ENCODE data around the gene JAZF1. TPM values are rescaled to one million over a fixed set of nuclear protein-coding genes. Genes with fewer than 3 reads are reported as not detected.

JAZF1 gene
- total RNA-seq, 1 donor from 2014 or later, result 3.9 TPM

GRCh38 chr7:27810186-27810585, 370.4 kb downstream of the JAZF1 start:
- no peak for DNase-seq (ENCODE audit: low spot score)
- intact Hi-C loops (cut with micrococcal nuclease), result no loop called here
- Mint-ChIP-seq H3K4me3 (ENCODE audit: low read depth) (no peak overlapping the region), H3K4me1 (ENCODE audit: low read depth) (no peaks in the 10 kb centered on the region), H3K27me3 (ENCODE audit: low read depth) (no peaks in the 10 kb centered on the region), H3K9me3 (no peaks in the 10 kb centered on the region), H3K27ac (no peak overlapping the region), H3K36me3 (ENCODE audit: low read depth) (peaks cover 26% of the 10 kb centered on the region)

- H3K4me3 Mint-ChIP-seq (ENCODE audit: low read depth), result no peak overlapping the region
- H3K36me3 Mint-ChIP-seq (ENCODE audit: low read depth), result peaks cover 13% of the 10 kb centered on the region
- no peak for DNase-seq (ENCODE audit: low spot score)
- H3K4me1 Mint-ChIP-seq (ENCODE audit: low read depth), result no peaks in the 10 kb centered on the region
- H3K9me3 Mint-ChIP-seq, result no peaks in the 10 kb centered on the region
- intact Hi-C loops (cut with micrococcal nuclease), result no loop called here
- H3K27ac Mint-ChIP-seq, result no peak overlapping the region
- no peaks in the 10 kb centered on the region for H3K27me3 Mint-ChIP-seq (ENCODE audit: low read depth)
Observed at GRCh38 chr7:27808626-27809025, 372.0 kb downstream of the JAZF1 start.

- H3K27me3 Mint-ChIP-seq (ENCODE audit: low read depth), result no peaks in the 10 kb centered on the region
- H3K36me3 Mint-ChIP-seq (ENCODE audit: low read depth), result peaks cover 21% of the 10 kb centered on the region
- intact Hi-C loops (cut with micrococcal nuclease), result no loop called here
- H3K9me3 Mint-ChIP-seq, result no peaks in the 10 kb centered on the region
- H3K27ac Mint-ChIP-seq, result no peak overlapping the region
- no peak overlapping the region for H3K4me3 Mint-ChIP-seq (ENCODE audit: low read depth)
- H3K4me1 Mint-ChIP-seq (ENCODE audit: low read depth), result no peaks in the 10 kb centered on the region
- no peak for DNase-seq (ENCODE audit: low spot score)
Observed at GRCh38 chr7:27804139-27804538, 376.5 kb downstream of the JAZF1 start.

DNA sequence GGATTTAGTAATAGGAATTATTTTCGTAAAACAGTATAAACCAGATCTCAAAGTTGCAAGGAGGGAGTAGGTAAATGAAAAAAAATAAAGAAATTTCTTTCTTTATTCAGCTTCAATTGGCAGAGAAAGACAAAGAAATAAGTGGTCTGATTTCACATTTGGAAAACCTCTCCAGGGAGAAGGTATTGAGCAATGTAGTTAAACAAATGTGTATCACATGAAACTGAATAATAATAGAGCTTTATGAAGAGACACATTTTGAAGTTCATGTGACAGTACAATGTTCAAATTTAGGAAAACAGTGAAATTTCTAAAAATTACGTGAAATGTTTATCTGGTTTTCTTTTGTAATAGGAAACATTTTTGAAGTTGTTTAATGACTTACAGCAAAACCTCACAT, 377.6 kb downstream of the JAZF1 start:
- Mint-ChIP-seq H3K9me3 (no peaks in the 10 kb centered on the region), H3K27ac (no peak overlapping the region), H3K36me3 (ENCODE audit: low read depth) (peaks cover 27% of the 10 kb centered on the region), H3K4me3 (ENCODE audit: low read depth) (no peak overlapping the region), H3K4me1 (ENCODE audit: low read depth) (no peaks in the 10 kb centered on the region), H3K27me3 (ENCODE audit: low read depth) (no peaks in the 10 kb centered on the region)
- no peak for DNase-seq (ENCODE audit: low spot score)
- intact Hi-C loops (cut with micrococcal nuclease), result no loop called here

DNA sequence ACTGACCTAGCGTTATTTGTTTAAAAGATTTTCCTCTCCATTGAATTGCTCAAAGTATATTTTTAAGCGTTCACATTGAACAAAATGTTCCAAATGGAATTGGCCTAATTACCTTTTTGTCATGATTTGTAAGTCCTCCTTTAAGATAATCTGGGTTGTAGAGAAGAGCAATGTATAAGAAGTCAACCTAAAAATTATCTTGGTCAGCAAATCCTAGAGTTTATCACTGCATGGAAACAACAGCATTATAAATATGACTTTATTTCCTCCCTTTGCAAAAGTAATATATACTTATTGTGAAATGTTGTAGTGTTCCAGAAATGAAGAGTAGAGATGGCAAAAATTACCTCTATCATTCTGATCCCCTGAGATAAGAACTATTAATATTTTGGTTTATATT, 381.4 kb downstream of the JAZF1 start:
- no peak overlapping the region for H3K27ac Mint-ChIP-seq
- peaks cover 43% of the 10 kb centered on the region for H3K36me3 Mint-ChIP-seq (ENCODE audit: low read depth)
- no peaks in the 10 kb centered on the region for H3K27me3 Mint-ChIP-seq (ENCODE audit: low read depth)
- no peak overlapping the region for H3K4me3 Mint-ChIP-seq (ENCODE audit: low read depth)
- DNase-seq (ENCODE audit: low spot score), result no peak
- H3K4me1 Mint-ChIP-seq (ENCODE audit: low read depth), result no peaks in the 10 kb centered on the region
- intact Hi-C loops (cut with micrococcal nuclease), result no loop called here
- no peaks in the 10 kb centered on the region for H3K9me3 Mint-ChIP-seq

DNA sequence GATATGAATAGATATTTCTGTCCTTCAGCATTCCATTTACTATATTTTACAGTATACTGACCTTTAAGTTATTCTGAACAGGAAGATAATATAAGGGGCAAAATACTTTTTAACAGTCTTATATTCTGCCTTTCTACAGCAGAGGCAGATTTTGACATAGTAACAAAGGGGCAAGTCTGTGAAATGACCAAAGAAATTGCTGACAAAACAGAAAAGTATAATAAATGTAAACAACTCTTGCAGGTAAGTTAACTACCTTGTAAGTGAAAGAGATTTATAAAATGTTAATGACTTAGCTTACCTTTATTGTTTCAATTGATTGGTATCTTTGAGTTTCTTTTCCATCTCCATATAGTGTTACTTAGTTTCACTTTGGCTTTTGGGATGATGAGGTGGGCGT, 384.6 kb downstream of the JAZF1 start:
- Mint-ChIP-seq H3K36me3 (ENCODE audit: low read depth) (peaks cover 52% of the 10 kb centered on the region), H3K9me3 (no peaks in the 10 kb centered on the region), H3K27ac (no peak overlapping the region), H3K4me1 (ENCODE audit: low read depth) (no peaks in the 10 kb centered on the region), H3K4me3 (ENCODE audit: low read depth) (no peak overlapping the region), H3K27me3 (ENCODE audit: low read depth) (no peaks in the 10 kb centered on the region)
- intact Hi-C loops (cut with micrococcal nuclease), result no loop called here
- DNase-seq (ENCODE audit: low spot score), result no peak

GRCh38 chr7:27793780-27794179, 386.8 kb downstream of the JAZF1 start:
- Mint-ChIP-seq H3K36me3 (ENCODE audit: low read depth) (peaks cover 52% of the 10 kb centered on the region), H3K9me3 (no peaks in the 10 kb centered on the region), H3K27ac (no peak overlapping the region)

DNA sequence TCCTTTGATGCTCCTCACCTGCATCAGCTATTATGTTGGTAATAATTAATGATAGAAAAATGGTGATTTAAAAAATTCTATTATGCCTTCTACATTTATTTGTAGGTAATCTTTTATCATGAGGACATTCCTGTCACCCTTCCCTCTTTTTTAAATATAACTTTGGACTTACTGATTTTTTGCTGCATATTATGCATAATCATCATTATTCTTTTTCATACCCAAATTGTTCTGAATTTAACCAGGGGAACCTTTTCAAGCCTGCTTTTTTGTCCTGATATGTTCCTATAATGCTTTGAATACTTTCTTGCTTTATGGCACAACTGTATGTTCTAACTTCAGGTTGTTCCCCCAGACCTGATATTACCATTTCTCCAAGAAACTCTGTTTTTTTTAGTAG, 392.2 kb downstream of the JAZF1 start:
- H3K36me3 Mint-ChIP-seq (ENCODE audit: low read depth), result peaks cover 56% of the 10 kb centered on the region
- intact Hi-C loops (cut with micrococcal nuclease), result loop anchor here (10.0 kb wide), 2 partner anchors 116 to 594 kb away; no protein-coding TSS in a partner anchor
- H3K27me3 Mint-ChIP-seq (ENCODE audit: low read depth), result no peaks in the 10 kb centered on the region
- H3K4me1 Mint-ChIP-seq (ENCODE audit: low read depth), result peaks cover 7% of the 10 kb centered on the region
- H3K27ac Mint-ChIP-seq, result no peak overlapping the region
- DNase-seq (ENCODE audit: low spot score), result no peak
- no peak overlapping the region for H3K4me3 Mint-ChIP-seq (ENCODE audit: low read depth)
- H3K9me3 Mint-ChIP-seq, result no peaks in the 10 kb centered on the region

More at GRCh38 chr7:27793780-27794179, 386.8 kb downstream of the JAZF1 start:
- Mint-ChIP-seq H3K4me3 (ENCODE audit: low read depth) (no peak overlapping the region), H3K27me3 (ENCODE audit: low read depth) (no peaks in the 10 kb centered on the region), H3K4me1 (ENCODE audit: low read depth) (peaks cover 2% of the 10 kb centered on the region)
- DNase-seq (ENCODE audit: low spot score), result no peak
- intact Hi-C loops (cut with micrococcal nuclease), result no loop called here

- no peaks in the 10 kb centered on the region for H3K27me3 Mint-ChIP-seq (ENCODE audit: low read depth)
- peaks cover 45% of the 10 kb centered on the region for H3K36me3 Mint-ChIP-seq (ENCODE audit: low read depth)
- peaks cover 18% of the 10 kb centered on the region for H3K4me1 Mint-ChIP-seq (ENCODE audit: low read depth)
- no peak for DNase-seq (ENCODE audit: low spot score)
- intact Hi-C loops (cut with micrococcal nuclease), result loop anchor here (5.0 to 10.0 kb wide), 3 partner anchors 120 to 590 kb away; no protein-coding TSS in a partner anchor
- no peak overlapping the region for H3K4me3 Mint-ChIP-seq (ENCODE audit: low read depth)
- H3K27ac Mint-ChIP-seq, result no peak overlapping the region
- H3K9me3 Mint-ChIP-seq, result no peaks in the 10 kb centered on the region
Observed at GRCh38 chr7:27784399-27785053, 396.1 kb downstream of the JAZF1 start.

GRCh38 chr7:27782849-27783248, 397.7 kb downstream of the JAZF1 start:
- Mint-ChIP-seq H3K27me3 (ENCODE audit: low read depth) (no peaks in the 10 kb centered on the region), H3K9me3 (no peaks in the 10 kb centered on the region), H3K27ac (no peak overlapping the region), H3K36me3 (ENCODE audit: low read depth) (peaks cover 36% of the 10 kb centered on the region), H3K4me1 (ENCODE audit: low read depth) (peaks cover 16% of the 10 kb centered on the region), H3K4me3 (ENCODE audit: low read depth) (no peak overlapping the region)
- intact Hi-C loops (cut with micrococcal nuclease), result loop anchor here (2.0 to 10.0 kb wide), 5 partner anchors 42 to 588 kb away; partner anchors contain the start of genes HIBADH and TAX1BP1
- no peak for DNase-seq (ENCODE audit: low spot score)

GRCh38 chr7:27781188-27781587, 399.4 kb downstream of the JAZF1 start:
- intact Hi-C loops (cut with micrococcal nuclease), result loop anchor here (5.0 to 10.0 kb wide), 3 partner anchors 124 to 586 kb away; no protein-coding TSS in a partner anchor
- Mint-ChIP-seq H3K4me1 (ENCODE audit: low read depth) (peaks cover 16% of the 10 kb centered on the region), H3K4me3 (ENCODE audit: low read depth) (no peak overlapping the region), H3K9me3 (no peaks in the 10 kb centered on the region), H3K36me3 (ENCODE audit: low read depth) (peaks cover 24% of the 10 kb centered on the region), H3K27ac (no peak overlapping the region), H3K27me3 (ENCODE audit: low read depth) (no peaks in the 10 kb centered on the region)
- no peak for DNase-seq (ENCODE audit: low spot score)
